ENCODE data around the gene LMAN1L. TPM values are rescaled to one million over a fixed set of nuclear protein-coding genes. Genes with fewer than 3 reads are reported as not detected.

LMAN1L gene
- total RNA-seq, 1 donor from 2014 or later, result not detected

DNA sequence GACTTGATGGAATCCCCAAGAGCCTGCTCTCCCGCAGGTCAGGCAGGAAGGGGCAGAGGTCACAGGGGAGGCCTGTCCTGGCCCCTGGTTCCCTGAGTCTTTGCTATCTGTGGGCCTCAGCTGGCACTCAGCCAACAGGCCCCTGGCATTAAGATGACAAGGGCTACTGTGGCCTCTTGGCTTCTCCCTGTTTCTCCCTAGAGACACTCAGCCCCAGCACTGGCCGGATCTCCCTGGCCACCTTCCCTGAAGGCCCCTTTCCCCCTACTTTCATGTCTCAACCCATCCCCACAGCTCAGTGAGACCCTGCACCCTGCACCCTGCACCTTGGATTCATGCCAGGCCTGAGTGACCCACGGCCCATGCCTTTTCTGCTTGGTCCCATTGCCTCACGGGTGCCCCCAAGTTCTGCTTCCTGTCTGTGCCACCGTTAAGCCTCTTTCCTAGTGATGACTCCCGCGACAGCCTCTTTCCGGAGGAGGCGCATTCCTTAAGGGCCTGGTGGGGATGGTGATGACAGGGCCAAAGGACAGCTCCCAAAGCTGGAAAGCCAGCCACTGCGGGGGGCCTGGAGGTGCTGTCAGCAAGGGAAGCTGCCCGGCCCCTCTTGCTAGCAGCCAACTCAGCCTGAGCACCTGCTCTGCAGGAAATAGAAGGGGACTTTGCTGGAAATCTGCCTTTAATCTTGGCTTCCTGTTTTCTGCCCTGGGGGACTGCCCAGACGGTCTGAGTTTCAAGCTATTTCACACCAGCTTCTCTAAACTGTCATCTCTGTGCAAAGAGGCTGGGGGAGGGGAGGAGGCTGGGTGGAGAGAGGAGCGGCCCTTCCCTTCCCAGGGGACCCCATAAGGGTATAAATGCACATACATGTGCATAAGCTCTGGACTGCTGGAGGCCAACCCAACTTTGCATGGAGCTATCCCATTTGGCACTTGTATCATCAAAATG lies 35.5 kb upstream of the LMAN1L start:
- no peak for DNase-seq (ENCODE audit: low read depth)
- H3K4me3 ChIP-seq (ENCODE audit: low read depth, low read length), result no peak overlapping the region
- TF ChIP-seq CTCF (conservative IDR thresholded peaks at IDR 0.05; ENCODE audit: low read depth, low read length), result no peak

DNA sequence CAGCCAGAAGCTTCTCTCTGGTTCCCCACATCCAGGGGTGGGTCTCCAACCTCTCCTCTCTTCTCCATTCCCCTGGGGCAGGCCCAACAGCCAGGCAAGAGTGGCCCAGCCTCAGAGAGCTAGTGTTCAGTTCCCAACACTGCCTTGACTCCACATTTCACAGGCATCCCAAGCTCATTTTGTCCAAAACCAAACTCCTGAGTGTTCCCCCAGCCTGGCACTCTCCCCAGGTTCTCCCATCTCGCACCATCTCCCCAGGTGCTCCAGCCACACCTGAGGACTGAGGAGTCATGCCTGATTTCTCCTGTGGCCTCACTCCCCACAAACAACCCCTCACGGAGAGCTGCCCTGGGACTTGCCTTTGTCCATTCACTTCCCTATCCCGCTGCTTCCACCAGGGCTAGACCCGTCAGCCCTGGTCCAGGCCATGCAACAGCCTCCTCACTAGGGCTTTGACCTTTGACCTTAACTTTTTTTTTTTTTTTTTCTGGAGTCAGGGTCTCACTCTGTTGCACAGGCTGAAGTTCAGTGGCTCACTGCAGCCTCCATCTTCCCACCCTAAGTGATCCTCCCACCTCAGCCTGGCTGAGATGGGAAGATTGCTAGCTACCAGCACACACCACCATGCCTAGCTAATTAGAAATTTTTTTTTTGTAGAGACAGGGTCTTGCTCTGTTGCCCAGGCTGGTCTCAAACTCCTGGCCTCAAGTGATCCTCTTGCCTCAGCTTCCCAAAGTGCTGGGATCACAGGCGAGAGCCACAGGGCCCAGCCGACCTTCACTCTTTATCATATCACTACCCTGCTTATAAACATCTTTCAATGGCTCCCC lies 34.7 kb upstream of the LMAN1L start:
- TF ChIP-seq CTCF (conservative IDR thresholded peaks at IDR 0.05; ENCODE audit: low read depth, low read length), result no peak
- DNase-seq (ENCODE audit: low read depth), result no peak
- H3K4me3 ChIP-seq (ENCODE audit: low read depth, low read length), result no peak overlapping the region

DNA sequence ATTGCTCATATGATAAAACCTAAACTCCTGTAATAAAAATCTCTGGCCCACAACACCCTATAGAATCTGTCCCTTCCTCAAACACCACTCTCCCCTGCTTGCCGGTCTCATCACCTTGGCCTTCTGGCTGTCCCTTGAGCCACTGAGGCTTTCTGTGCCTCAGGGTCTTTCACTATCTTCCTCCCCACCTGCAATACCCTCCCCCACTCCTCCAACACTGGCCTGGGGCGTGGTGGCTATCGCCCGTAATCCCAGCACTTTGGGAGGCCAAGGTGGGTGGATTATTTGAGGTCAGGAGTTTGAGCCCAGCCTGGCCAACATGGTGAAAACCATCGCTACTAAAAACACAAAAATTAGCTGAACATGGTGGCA lies 34.0 kb upstream of the LMAN1L start:
- H3K4me3 ChIP-seq (ENCODE audit: low read depth, low read length), result no peak overlapping the region
- no peak for DNase-seq (ENCODE audit: low read depth)
- TF ChIP-seq CTCF (conservative IDR thresholded peaks at IDR 0.05; ENCODE audit: low read depth, low read length), result no peak

GRCh38 chr15:74779162-74779648 lies 33.4 kb upstream of the LMAN1L start:
- TF ChIP-seq CTCF (conservative IDR thresholded peaks at IDR 0.05; ENCODE audit: low read depth, low read length), result no peak
- DNase-seq (ENCODE audit: low read depth), result no peak
- no peak overlapping the region for H3K4me3 ChIP-seq (ENCODE audit: low read depth, low read length)

- H3K4me3 ChIP-seq (ENCODE audit: low read depth, low read length), result no peak overlapping the region
- no peak for TF ChIP-seq CTCF (conservative IDR thresholded peaks at IDR 0.05; ENCODE audit: low read depth, low read length)
- no peak for DNase-seq (ENCODE audit: low read depth)
Observed at GRCh38 chr15:74780523-74781430, 31.9 kb upstream of the LMAN1L start.

Measured in epithelial cell of proximal tubule (primary cell).